Measurements from ENCODE around the gene ERVK3-1. TPM values are rescaled to one million over a fixed set of nuclear protein-coding genes. Genes with fewer than 3 reads are reported as not detected.

The ERVK3-1 gene
- polyA plus RNA-seq, 1 of the 3 experiments (the other 2 are of a cell fraction), result 69.4 TPM

DNA sequence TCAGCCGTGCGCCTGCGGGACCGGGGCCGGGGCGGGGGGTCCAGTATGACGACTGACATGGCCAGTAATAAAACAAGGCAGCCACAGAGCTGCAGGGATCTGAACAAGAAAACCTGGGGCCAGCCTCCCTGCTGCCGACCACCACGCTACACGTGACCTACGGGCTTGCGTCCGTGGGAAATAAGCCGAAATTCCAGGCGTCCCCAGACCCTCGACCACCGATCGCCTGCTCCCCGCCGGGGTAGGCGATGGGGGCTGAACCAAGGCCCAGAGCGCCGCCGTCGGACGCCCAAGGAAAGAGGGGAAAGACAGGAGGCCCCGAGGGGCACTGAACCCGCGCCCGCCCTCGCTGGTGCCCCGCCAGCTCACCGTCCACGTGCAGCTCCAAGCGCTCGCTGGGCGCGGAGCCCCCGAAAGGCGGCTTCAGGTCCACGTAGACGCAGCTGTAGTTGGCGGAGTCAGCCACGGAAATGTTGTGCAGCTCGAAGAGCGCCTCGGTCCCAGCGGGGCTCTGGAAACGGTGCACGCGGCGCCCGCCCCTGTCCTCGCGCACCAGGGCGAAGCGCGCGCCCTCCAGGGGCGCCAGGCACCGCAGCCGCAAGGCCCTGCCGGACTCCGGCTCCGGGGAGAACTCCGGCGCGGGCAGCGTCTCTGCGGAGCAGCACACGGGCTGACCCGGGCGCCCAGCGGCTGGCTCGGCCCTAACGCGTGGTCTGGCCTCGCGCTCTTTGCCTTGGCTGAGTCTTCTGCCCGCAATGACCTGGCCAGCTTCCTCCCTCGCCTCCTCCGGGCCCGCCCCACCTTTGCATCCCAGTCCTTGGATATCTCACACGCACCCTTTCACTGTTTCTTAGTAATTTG lies 45.1 kb downstream of the ERVK3-1 start:
- Histone ChIP-seq H3K4me1 (ENCODE audit: control insufficient read depth in 1 of 2, insufficient read depth in 2 of 2, low read depth in 1 of 2, low read length in 1 of 2) (peaks cover 0 to 6% of the 10 kb centered on the region in 2 experiments; a peak in 2 of 4 replicates), H4K20me1 (ENCODE audit: insufficient read depth) (no peaks in the 10 kb centered on the region), H3K9me3 (no peaks in the 10 kb centered on the region), H3K27ac (ENCODE audit: low read depth in 2 of 2, low read length in 1 of 2) (no peak overlapping the region), H3K4me3 (ENCODE audit: low read depth in 2 of 2, low read length in 1 of 2) (no peak overlapping the region), H3K27me3 (ENCODE audit: insufficient read depth) (no peaks in the 10 kb centered on the region), H3K9ac (no peak overlapping the region), H3F3A (replicated peaks; ENCODE audit: insufficient read depth) (peaks cover 5% of the 10 kb centered on the region), H3K4me2 (no peak overlapping the region), H3K36me3 (replicated peaks in 1 of 2; ENCODE audit: control insufficient read depth in 1 of 2, insufficient read depth in 2 of 2, low read length in 1 of 2) (peaks cover 2 to 8% of the 10 kb centered on the region in 2 experiments), H3K9me2 (no peaks in the 10 kb centered on the region), H2AFZ (ENCODE audit: low read depth) (no peak overlapping the region), H3K79me2 (ENCODE audit: insufficient read depth) (peaks cover 50% of the 10 kb centered on the region)
- TF ChIP-seq RAD21 (IDR thresholded peaks at IDR 0.05; ENCODE audit: low read length), result no peak
- TF ChIP-seq, protein P1, sequence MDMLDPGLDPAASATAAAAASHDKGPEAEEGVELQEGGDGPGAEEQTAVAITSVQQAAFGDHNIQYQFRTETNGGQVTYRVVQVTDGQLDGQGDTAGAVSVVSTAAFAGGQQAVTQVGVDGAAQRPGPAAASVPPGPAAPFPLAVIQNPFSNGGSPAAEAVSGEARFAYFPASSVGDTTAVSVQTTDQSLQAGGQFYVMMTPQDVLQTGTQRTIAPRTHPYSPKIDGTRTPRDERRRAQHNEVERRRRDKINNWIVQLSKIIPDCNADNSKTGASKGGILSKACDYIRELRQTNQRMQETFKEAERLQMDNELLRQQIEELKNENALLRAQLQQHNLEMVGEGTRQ (IDR thresholded peaks at IDR 0.05; ENCODE audit: borderline replicate concordance, low read depth, low read length), result no peak
- no peak for TF ChIP-seq JUND (IDR thresholded peaks at IDR 0.05)
- TF ChIP-seq, protein P2, sequence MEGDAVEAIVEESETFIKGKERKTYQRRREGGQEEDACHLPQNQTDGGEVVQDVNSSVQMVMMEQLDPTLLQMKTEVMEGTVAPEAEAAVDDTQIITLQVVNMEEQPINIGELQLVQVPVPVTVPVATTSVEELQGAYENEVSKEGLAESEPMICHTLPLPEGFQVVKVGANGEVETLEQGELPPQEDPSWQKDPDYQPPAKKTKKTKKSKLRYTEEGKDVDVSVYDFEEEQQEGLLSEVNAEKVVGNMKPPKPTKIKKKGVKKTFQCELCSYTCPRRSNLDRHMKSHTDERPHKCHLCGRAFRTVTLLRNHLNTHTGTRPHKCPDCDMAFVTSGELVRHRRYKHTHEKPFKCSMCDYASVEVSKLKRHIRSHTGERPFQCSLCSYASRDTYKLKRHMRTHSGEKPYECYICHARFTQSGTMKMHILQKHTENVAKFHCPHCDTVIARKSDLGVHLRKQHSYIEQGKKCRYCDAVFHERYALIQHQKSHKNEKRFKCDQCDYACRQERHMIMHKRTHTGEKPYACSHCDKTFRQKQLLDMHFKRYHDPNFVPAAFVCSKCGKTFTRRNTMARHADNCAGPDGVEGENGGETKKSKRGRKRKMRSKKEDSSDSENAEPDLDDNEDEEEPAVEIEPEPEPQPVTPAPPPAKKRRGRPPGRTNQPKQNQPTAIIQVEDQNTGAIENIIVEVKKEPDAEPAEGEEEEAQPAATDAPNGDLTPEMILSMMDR (IDR thresholded peaks at IDR 0.05), result no peak
- no peak for TF ChIP-seq POLR2AphosphoS5 (IDR thresholded peaks at IDR 0.05; ENCODE audit: low read depth, low read length)
- TF ChIP-seq CHD2 (IDR thresholded peaks at IDR 0.05; ENCODE audit: low read length, partially characterized antibody), result no peak
- TF ChIP-seq, protein P3, sequence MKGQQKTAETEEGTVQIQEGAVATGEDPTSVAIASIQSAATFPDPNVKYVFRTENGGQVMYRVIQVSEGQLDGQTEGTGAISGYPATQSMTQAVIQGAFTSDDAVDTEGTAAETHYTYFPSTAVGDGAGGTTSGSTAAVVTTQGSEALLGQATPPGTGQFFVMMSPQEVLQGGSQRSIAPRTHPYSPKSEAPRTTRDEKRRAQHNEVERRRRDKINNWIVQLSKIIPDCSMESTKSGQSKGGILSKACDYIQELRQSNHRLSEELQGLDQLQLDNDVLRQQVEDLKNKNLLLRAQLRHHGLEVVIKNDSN (IDR thresholded peaks at IDR 0.05; ENCODE audit: borderline replicate concordance, low read depth), result no peak
- TF ChIP-seq RXRA (IDR thresholded peaks at IDR 0.05; ENCODE audit: borderline replicate concordance, low read depth), result no peak
- TF ChIP-seq NFIC (IDR thresholded peaks at IDR 0.05; ENCODE audit: borderline replicate concordance), result no peak
- TF ChIP-seq, protein P4, sequence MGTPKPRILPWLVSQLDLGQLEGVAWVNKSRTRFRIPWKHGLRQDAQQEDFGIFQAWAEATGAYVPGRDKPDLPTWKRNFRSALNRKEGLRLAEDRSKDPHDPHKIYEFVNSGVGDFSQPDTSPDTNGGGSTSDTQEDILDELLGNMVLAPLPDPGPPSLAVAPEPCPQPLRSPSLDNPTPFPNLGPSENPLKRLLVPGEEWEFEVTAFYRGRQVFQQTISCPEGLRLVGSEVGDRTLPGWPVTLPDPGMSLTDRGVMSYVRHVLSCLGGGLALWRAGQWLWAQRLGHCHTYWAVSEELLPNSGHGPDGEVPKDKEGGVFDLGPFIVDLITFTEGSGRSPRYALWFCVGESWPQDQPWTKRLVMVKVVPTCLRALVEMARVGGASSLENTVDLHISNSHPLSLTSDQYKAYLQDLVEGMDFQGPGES (IDR thresholded peaks at IDR 0.05; ENCODE audit: low read depth, low read length), result no peak
- no peak for TF ChIP-seq EZH2phosphoT487 (IDR thresholded peaks at IDR 0.05; ENCODE audit: borderline replicate concordance, low read depth)
- TF ChIP-seq, protein P5, sequence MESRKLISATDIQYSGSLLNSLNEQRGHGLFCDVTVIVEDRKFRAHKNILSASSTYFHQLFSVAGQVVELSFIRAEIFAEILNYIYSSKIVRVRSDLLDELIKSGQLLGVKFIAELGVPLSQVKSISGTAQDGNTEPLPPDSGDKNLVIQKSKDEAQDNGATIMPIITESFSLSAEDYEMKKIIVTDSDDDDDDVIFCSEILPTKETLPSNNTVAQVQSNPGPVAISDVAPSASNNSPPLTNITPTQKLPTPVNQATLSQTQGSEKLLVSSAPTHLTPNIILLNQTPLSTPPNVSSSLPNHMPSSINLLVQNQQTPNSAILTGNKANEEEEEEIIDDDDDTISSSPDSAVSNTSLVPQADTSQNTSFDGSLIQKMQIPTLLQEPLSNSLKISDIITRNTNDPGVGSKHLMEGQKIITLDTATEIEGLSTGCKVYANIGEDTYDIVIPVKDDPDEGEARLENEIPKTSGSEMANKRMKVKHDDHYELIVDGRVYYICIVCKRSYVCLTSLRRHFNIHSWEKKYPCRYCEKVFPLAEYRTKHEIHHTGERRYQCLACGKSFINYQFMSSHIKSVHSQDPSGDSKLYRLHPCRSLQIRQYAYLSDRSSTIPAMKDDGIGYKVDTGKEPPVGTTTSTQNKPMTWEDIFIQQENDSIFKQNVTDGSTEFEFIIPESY (IDR thresholded peaks at IDR 0.05; ENCODE audit: borderline replicate concordance, low read depth), result no peak
- no peak for TF ChIP-seq FOXM1 (IDR thresholded peaks at IDR 0.05; ENCODE audit: low read depth)
- no peak for TF ChIP-seq FOSL2 (IDR thresholded peaks at IDR 0.05; ENCODE audit: borderline replicate concordance, low read depth)
- TF ChIP-seq RCOR1 (IDR thresholded peaks at IDR 0.05; ENCODE audit: low read length), result no peak
- TF ChIP-seq ELF1 (IDR thresholded peaks at IDR 0.05), result no peak
- no peak for TF ChIP-seq FOXJ3 (CRISPR knock-in tag; IDR thresholded peaks at IDR 0.05)
- 97% methylated on average over 69 of the region's 84 CpGs for WGBS (ENCODE audit: low lambda C conversion rate)
- ChIA-PET POLR2A (no interaction called here), CTCF (no interaction called here)
- DNase-seq, result no peak
